ENCODE results near the gene ADCY7.

GRCh38 chr16:50261160-50261706 lies 5.1 kb upstream of the ADCY7 start:
- TF ChIP-seq CTCF (IDR thresholded peaks at IDR 0.05; ENCODE audit: poor library complexity) (no peak), EZH2 (IDR thresholded peaks at IDR 0.05; ENCODE audit: borderline replicate concordance) (no peak)
